GM12892 (cell line): ENCODE data around the gene GJE1.

Source experiments
- POLR2A ChIP-seq: IDR thresholded peaks from 2 replicates; pipeline ENCODE4 v1.6.1; 2011; ENCODE audit warnings: low read depth, low read length, control low read depth
- POLR2AphosphoS5 ChIP-seq: IDR thresholded peaks from 2 replicates; pipeline ENCODE4 v1.6.1; 2011; ENCODE audit warnings: low read depth, low read length, control low read depth
- TAF1 ChIP-seq: IDR thresholded peaks from 2 replicates; pipeline ENCODE4 v1.6.1; 2011; ENCODE audit warnings: low read depth, mild to moderate bottlenecking, control low read depth, low read length, borderline replicate concordance

DNA sequence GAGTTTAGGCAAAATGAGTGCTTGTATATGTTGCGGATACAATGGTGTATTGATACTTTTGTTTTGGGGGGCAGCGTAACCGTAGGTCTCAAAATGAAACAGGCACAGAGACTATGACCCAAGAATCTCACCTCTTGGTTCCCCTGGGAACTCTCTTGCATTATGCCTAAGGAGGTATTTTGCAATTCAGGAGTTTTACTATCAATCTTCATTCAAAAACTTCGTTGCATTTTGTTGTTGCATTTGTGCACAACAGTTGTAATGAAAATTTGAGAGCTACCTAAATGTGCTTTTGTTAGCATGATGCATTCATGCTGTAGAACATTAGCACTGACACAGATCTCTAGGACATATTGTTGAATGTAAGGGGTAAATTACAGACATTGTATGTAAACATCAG lies 32.5 kb downstream of the GJE1 start:
- no peak for TF ChIP-seq POLR2A
- no peak for TF ChIP-seq POLR2AphosphoS5
- TF ChIP-seq TAF1, result no peak
